Thyroid gland (tissue), 4 donors: Measurements from ENCODE around the gene CAPZB. TPM values are rescaled to one million over a fixed set of nuclear protein-coding genes. Genes with fewer than 3 reads are reported as not detected.
"Not testable (repeated sequence)": the region's sequence is repeated elsewhere in the genome, so short reads cannot be mapped to it uniquely, and the experiment has no call there.

ENCODE experiments used
- DNase-seq, 2 donors: peaks; one replicate each; pipeline ENCODE4 v3.0.0-alpha.2; 2019
- H3K27ac ChIP-seq, 3 donors: fragments of 200-600 bp; sonication (generic); 1 replicate in 2 of 3; 2 replicates in 1 of 3; pipeline ENCODE4 v1.5.1; 2016 to 2019; ENCODE audit warnings: mild to moderate bottlenecking in 1 of 3, moderate library complexity in 1 of 3
- H3K27me3 ChIP-seq: fragments of 200-600 bp; sonication (generic); one replicate; pipeline ENCODE4 v1.5.1; 2019
- H3K36me3 ChIP-seq, 2 donors: fragments of 200-600 bp; sonication (generic); one replicate each; pipeline ENCODE4 v1.5.1; 2016 to 2019
- H3K4me1 ChIP-seq, 2 donors: fragments of 200-600 bp; sonication (generic); one replicate each; pipeline ENCODE4 v1.5.1; 2017 to 2019
- H3K4me3 ChIP-seq, 3 donors: fragments of 200-600 bp; sonication (generic); replicated peaks in 1 of 3; 1 replicate in 2 of 3; 2 replicates in 1 of 3; pipeline ENCODE4 v1.5.1; 2016; ENCODE audit warnings: mild to moderate bottlenecking in 1 of 3
- H3K9me3 ChIP-seq: fragments of 200-600 bp; sonication (generic); one replicate; pipeline ENCODE4 v1.5.1; 2017
- POLR2A ChIP-seq, 2 donors: fragments of 450-650 bp; IDR thresholded peaks; one replicate each; pipeline ENCODE4 v1.6.1; 2017; ENCODE audit warnings: antibody characterized with exemption in 2 of 2, mild to moderate bottlenecking in 2 of 2, moderate library complexity in 1 of 2
- WGBS, 2 donors: methylation state at CpG; one replicate each; pipeline ENCODE4 v1.1.5; 2017; 5-methylcytosine and 5-hydroxymethylcytosine counted together
- intact Hi-C: fragments of 100-400 bp; cut with DNase I; formaldehyde crosslinking; loops from one replicate; pipeline ENCODE4 v1.15.1; 2023
- total RNA-seq, 4 donors: library from RNA; depleted of rRNA; stranded (reverse); fragments of >200 nt; gene quantifications; one replicate each; pipeline ENCODE4 v1.2.3, GENCODE V29; 2016
- TF ChIP-seq, protein P1 (sequence below), 6 experiments: fragments of 200-600 bp in 3 of 6; fragments of 450-650 bp in 3 of 6; sonication (generic) in 3 of 6; IDR thresholded peaks; one replicate each; pipeline ENCODE4 v1.5.1; 2016 to 2019; ENCODE audit warnings: antibody characterized with exemption in 6 of 6, mild to moderate bottlenecking in 2 of 6, inconsistent platforms in 1 of 6, moderate library complexity in 1 of 6

The CAPZB gene
- total RNA-seq, 4 donors from 2014 or later: 75.4 to 116 (median 93.1) TPM

DNA sequence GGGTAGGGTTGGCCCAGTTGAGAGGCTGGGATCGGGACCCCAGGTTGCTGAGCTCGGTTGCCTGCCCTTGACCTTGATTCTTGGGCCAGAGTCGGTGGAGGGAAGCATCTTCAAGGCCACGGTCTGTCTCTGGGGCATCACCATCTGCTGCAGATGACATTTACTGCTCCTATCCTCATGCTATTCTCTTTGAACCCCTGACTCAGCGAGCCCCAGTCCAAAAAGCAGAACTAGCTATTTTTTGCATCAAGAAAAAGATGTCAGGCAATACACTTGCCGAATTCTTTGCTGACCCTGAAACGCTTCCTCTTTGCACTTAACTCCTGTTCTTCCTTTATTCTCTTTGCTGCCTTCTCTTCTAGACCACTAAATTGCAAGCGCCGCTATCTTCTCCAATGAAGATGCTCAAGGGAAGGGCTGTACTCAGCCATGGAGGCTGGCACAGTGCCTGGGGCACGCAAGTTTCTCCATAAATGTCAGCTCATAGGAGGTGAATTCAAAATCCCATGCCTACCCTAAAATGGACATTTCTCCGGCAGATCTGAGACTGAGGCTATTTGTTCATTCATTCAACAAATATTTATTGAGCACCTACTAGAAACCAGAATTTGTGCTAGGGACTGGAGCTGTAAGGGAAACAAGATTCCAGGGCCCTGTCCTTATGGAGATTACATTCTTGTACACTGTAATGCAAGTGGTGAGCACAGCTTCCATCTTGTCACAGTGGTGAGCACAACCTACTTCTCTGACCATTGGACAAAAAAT is 20.5 kb upstream of the CAPZB start:
- intact Hi-C loops: no loop called here
- H3K4me1 ChIP-seq: peaks cover 18 to 31% of the 10 kb centered on the region in 2 donors
- 72 to 81% methylated on average over 11 of the region's 11 CpGs for WGBS, 2 donors
- no peak overlapping the region for H3K4me3 ChIP-seq
- no peak for TF ChIP-seq POLR2A (IDR thresholded peaks at IDR 0.05)
- TF ChIP-seq, protein P1, sequence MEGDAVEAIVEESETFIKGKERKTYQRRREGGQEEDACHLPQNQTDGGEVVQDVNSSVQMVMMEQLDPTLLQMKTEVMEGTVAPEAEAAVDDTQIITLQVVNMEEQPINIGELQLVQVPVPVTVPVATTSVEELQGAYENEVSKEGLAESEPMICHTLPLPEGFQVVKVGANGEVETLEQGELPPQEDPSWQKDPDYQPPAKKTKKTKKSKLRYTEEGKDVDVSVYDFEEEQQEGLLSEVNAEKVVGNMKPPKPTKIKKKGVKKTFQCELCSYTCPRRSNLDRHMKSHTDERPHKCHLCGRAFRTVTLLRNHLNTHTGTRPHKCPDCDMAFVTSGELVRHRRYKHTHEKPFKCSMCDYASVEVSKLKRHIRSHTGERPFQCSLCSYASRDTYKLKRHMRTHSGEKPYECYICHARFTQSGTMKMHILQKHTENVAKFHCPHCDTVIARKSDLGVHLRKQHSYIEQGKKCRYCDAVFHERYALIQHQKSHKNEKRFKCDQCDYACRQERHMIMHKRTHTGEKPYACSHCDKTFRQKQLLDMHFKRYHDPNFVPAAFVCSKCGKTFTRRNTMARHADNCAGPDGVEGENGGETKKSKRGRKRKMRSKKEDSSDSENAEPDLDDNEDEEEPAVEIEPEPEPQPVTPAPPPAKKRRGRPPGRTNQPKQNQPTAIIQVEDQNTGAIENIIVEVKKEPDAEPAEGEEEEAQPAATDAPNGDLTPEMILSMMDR (IDR thresholded peaks at IDR 0.05): no peak
- peak overlapping the region in 2 of 3 donors; percentile 68 to 74 for H3K27ac ChIP-seq
- H3K27me3 ChIP-seq: no peaks in the 10 kb centered on the region
- no peaks in the 10 kb centered on the region for H3K9me3 ChIP-seq
- no peak for DNase-seq
- H3K36me3 ChIP-seq: no peaks in the 10 kb centered on the region

DNA sequence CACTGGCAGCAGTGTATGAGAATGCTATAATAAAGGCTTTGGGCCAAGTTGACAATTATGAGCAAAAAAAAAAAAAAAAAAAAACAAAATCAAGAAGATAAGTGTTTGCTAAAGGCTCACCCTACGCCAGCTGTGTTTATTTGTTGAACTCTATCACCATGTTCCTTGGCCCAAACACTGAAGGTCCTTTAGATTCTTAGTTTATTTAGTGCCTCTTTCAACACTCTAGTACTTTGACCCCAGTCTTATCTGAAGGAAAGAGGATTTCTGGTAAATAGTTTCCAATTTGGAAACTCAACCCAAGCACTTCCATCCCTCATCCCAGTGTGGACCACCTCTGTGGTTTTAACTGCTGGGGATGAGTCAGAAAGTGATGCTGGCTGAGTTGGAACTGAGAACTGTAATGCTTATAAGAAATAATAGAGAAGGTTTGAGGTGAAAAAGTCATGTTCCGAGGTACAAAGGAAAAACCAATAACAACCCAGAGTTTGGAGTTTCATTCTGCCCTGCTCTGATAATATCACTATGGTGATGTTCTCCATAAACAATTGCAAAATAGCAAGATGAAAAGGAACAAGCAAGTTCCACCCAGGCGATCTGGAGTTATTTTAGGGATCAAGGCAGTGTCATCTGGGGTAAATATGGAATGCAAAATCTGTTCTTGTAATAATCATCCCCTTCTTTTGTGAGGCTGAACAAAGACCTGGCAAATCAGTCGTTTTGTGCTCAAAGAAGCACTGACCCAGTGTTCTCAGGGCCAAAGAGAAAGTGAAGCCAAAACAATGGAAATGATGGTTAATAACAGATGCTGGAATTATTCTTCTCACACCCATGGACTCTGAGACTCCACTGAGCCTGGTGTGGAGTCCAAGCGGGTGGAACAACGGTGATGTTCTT is 19.7 kb upstream of the CAPZB start:
- Histone ChIP-seq H3K4me1 (peaks cover 18 to 31% of the 10 kb centered on the region in 2 donors), H3K36me3 (no peaks in the 10 kb centered on the region), H3K27ac (peak overlapping the region; percentile 62 to 74 (median 68)), H3K27me3 (no peaks in the 10 kb centered on the region), H3K9me3 (no peaks in the 10 kb centered on the region), H3K4me3 (no peak overlapping the region)
- TF ChIP-seq, protein P1 (IDR thresholded peaks at IDR 0.05): no peak
- no peak for TF ChIP-seq POLR2A (IDR thresholded peaks at IDR 0.05)
- intact Hi-C loops: no loop called here
- WGBS, 2 donors: 29 to 32% methylated on average over 6 of the region's 6 CpGs
- no peak for DNase-seq

DNA sequence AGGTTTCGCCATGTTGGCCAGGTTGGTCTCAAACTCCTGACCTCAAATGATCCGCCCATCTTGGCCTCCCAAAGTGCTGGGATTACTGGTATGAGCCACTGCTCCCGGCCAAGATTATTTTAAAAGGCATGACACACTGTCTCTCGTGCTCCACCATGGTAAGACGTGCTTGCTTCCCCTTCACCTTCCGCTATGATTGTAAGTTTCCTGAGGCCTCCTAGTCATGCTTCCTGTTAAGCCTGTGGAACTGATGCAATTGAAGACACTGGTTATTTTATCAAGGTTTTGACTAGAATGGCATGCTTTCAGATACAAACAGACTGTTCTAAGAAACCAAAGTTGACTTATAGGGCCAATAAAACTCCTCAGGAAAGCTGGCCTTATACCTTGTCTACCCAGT is 16.9 kb upstream of the CAPZB start:
- peaks cover 18 to 23% of the 10 kb centered on the region in 2 donors for H3K4me1 ChIP-seq
- WGBS, 2 donors: 82 to 89% methylated on average over 6 of the region's 6 CpGs
- H3K4me3 ChIP-seq, H3K36me3 ChIP-seq, DNase-seq, H3K27me3 ChIP-seq, H3K9me3 ChIP-seq, H3K27ac ChIP-seq, intact Hi-C loops: not testable (repeated sequence)

DNA sequence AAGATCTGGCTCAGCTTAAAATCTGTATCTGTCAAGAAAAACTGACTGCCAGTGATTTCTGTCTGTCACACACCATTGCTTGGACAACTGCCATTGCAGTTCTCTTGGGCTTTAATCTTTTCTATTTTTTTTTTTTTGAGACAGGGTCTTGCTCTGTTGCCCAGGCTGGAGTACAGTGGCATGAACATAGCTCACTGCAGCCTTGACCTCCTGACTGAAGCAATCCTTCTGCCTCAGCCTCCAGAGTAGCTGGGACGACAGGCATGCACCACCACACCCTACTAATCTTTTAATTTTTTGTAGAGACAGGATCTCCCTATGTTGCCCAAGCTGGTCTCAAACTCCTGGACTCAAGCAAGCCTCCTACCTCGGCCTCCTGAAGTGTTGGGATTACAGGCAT is 14.5 kb upstream of the CAPZB start:
- H3K27ac ChIP-seq, H3K36me3 ChIP-seq, intact Hi-C loops, H3K9me3 ChIP-seq, H3K27me3 ChIP-seq, DNase-seq, H3K4me3 ChIP-seq: not testable (repeated sequence)
- WGBS, 2 donors: 94 to 96% methylated on average over 2 of the region's 2 CpGs
- peaks cover 13 to 17% of the 10 kb centered on the region in 2 donors for H3K4me1 ChIP-seq

DNA sequence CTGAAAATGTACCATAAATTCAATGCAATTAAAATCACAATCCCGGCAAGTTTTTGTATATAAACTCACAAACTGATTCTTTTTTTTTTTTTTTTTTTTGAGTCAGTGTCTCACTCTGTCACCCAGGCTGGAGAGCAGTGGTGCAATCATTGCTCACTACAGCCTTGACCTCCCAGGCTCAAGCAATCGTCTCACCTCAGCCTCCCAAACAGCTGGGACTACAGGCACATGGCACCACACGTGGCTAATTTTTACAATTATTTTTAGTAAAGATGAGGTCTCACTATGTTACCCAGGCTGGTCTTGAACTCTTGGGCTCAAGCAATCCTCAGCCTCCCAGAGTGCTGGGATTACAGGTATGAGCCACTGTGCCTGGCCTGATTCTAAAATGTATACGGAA is 12.1 kb upstream of the CAPZB start:
- intact Hi-C loops, H3K9me3 ChIP-seq, H3K36me3 ChIP-seq, H3K4me3 ChIP-seq, H3K27me3 ChIP-seq, DNase-seq, H3K27ac ChIP-seq: not testable (repeated sequence)
- H3K4me1 ChIP-seq: peaks cover 4 to 10% of the 10 kb centered on the region in 2 donors
- 90 to 93% methylated on average over 4 of the region's 4 CpGs for WGBS, 2 donors

DNA sequence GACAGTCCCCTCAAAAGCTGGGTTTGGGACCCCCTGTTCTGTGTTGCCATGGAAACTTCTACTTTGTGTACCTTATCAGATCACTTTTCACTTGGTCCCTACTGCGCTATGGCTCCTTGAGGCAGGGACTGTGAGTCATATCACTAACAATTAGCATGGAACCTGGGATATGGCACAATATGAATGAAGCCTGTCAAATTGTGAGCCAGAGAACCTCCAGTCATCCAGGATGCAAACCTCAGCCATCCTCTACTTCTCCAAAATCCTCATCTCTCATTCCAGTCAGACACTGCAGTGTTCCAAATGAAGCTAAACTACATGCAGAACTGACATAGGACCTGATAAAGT is 11.2 kb upstream of the CAPZB start:
- H3K36me3 ChIP-seq: no peaks in the 10 kb centered on the region
- no peak overlapping the region for H3K27ac ChIP-seq
- TF ChIP-seq, protein P1 (IDR thresholded peaks at IDR 0.05): no peak
- no peak for TF ChIP-seq POLR2A (IDR thresholded peaks at IDR 0.05)
- no peaks in the 10 kb centered on the region for H3K9me3 ChIP-seq
- no peaks in the 10 kb centered on the region for H3K27me3 ChIP-seq
- H3K4me1 ChIP-seq: peaks cover 4 to 10% of the 10 kb centered on the region in 2 donors
- intact Hi-C loops: no loop called here
- H3K4me3 ChIP-seq: no peak overlapping the region
- WGBS, 2 donors: 96 to 100% methylated on average over 1 of the region's 1 CpG
- DNase-seq: no peak
